ENCODE measurements around the gene RCSD1. TPM values are rescaled to one million over a fixed set of nuclear protein-coding genes. Genes with fewer than 3 reads are reported as not detected.
"Not testable (repeated sequence)": the region's sequence is repeated elsewhere in the genome, so short reads cannot be mapped to it uniquely, and the experiment has no call there.

Gene RCSD1
- polyA plus RNA-seq, 5 donors, result 19.8 to 21.3 (median 20.6) TPM

- peak; percentile 90 to 91 for DNase-seq
Measured at GRCh38 chr1:167714439-167715156, 84.6 kb downstream of the RCSD1 start.

GRCh38 chr1:167715157-167715999, 85.3 kb downstream of the RCSD1 start:
- DNase-seq, result peak; percentile 82 to 88

GRCh38 chr1:167716000-167716271, 85.9 kb downstream of the RCSD1 start:
- no peak for DNase-seq

- DNase-seq, result no peak
Measured at GRCh38 chr1:167717351-167717750, 87.3 kb downstream of the RCSD1 start.

GRCh38 chr1:167718914-167719691, 89.1 kb downstream of the RCSD1 start:
- DNase-seq, result no peak

- not testable (repeated sequence) for DNase-seq
Measured at GRCh38 chr1:167719715-167720421, 89.8 kb downstream of the RCSD1 start.

- DNase-seq, result peak in 1 of 2 donors; percentile 36
Measured at GRCh38 chr1:167720965-167721616, 91.1 kb downstream of the RCSD1 start.

GRCh38 chr1:167721617-167722151, 91.7 kb downstream of the RCSD1 start, which contains the start of gene MPZL1:
TSS of gene MPZL1 (plus strand) at chr1:167721982. CDS start at chr1:167722152, 170 bp downstream.
- DNase-seq, result peak; percentile 94 to 96

GRCh38 chr1:167722152-167722869, 92.3 kb downstream of the RCSD1 start:
- peak in 1 of 2 donors; percentile 46 for DNase-seq

- no peak for DNase-seq
Measured at GRCh38 chr1:167722870-167723251, 92.8 kb downstream of the RCSD1 start.

- no peak for DNase-seq
Measured at GRCh38 chr1:167723707-167724323, 93.8 kb downstream of the RCSD1 start.

GRCh38 chr1:167726008-167726407, 96.0 kb downstream of the RCSD1 start:
- DNase-seq, result no peak

GRCh38 chr1:167728818-167729410, 98.9 kb downstream of the RCSD1 start:
- DNase-seq, result no peak

GRCh38 chr1:167734227-167734626, 104.2 kb downstream of the RCSD1 start:
- no peak for DNase-seq

- no peak for DNase-seq
Measured at GRCh38 chr1:167734841-167735240, 104.8 kb downstream of the RCSD1 start.

- DNase-seq, result no peak
Measured at GRCh38 chr1:167737169-167737568, 107.1 kb downstream of the RCSD1 start.

- DNase-seq, result no peak
Measured at GRCh38 chr1:167738158-167738557, 108.1 kb downstream of the RCSD1 start.

- DNase-seq, result no peak
Measured at GRCh38 chr1:167739752-167740151, 109.7 kb downstream of the RCSD1 start.

- not testable (repeated sequence) for DNase-seq
Measured at GRCh38 chr1:167741103-167741502, 111.1 kb downstream of the RCSD1 start.
